Activated T-cell treated with anti-CD3 and anti-CD28 coated beads, Interleukin-2, amount 50 U/mL, for 48 hours (primary cell): ENCODE measurements around the gene NCSTN.
A peak's percentile ranks its signal among the peaks of the same experiment; 100 is the strongest.

Experiments used
- DNase-seq, 2 experiments: peaks; one replicate each; pipeline ENCODE4 v3.0.0-alpha.2; 2020

NCSTN gene

DNA sequence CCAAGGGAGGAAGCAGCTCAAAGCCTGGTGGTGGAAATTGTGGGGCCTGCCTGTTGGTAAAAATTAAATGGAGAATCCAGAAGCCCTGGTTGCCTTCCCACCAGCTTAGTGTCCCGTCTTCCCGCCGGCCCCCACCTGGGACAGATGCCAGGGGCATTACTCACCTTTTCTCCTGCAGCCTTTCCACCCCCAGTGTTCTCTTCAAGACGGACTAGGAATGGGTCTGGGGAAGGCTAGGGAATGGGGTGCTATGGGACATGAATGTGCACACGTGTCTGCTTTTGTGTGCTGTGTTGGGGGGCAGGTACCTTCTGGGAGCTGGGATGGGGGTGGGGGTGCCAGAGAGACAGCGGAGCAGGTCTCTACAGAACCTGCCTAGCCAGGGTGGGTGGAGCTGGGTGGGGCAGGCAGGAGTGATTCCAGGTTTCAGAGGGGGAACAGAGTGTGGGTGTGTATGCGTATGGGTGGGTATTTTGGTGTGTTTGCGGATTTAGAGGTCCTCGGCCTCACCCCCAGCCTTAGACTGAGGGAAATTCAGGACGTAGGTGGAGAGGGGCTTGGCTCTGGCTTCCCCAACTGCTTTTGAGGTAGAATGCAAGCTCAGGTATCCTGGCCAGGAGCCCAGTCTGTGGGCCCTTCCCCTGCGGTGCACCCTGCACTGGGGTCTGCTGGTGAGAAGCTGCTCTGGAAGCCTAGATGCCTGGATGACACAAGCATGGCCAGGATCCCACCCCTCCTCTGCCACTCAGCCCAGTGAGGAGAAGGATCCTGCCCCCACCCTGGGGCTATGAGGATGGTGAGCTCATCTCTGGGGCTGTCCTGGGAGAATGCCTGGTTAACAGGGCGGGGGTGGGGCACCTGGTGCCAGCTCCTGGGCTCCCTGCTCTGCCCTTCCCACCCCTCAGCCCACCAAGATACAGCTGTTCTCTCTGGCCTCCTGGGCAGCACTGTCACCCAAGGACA, 64.9 kb downstream of the NCSTN start:
- DNase-seq = peak in 1 of 2 experiments; percentile 10
